Measurements from ENCODE around the gene VAPB.

GRCh38 chr20:58407201-58407873 is 18.3 kb downstream of the VAPB start:
- TF ChIP-seq EP300 (IDR thresholded peaks at IDR 0.05) (no peak), POLR2A (IDR thresholded peaks at IDR 0.05) (no peak)
